Measurements from ENCODE around the gene PATJ.
A peak's percentile ranks its signal among the peaks of the same experiment; 100 is the strongest.

Gene PATJ

DNA sequence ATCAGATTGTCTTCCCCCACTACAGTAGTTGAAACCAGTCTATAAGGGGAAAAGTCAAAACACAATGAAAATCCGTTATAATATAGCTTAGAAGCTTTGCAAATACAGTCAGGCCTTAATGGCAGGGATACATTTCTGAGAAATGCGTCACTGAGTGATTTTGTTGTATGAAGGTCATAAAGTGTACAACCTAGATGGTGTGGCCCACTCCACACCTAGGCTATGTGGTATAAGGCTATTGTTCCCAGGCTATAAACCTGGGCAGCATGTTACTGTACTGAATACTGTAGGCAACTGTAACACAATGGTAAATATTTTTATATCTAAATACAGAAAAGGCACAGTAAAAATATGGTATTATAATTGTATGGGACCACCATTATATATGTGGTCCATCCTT is 264.4 kb downstream of the PATJ start:
- Histone ChIP-seq H3K27me3 (ENCODE audit: control insufficient read depth, insufficient read depth, low read length) (no peaks in the 10 kb centered on the region), H3K4me1 (no peaks in the 10 kb centered on the region), H3K9me3 (ENCODE audit: control insufficient read depth, low read length) (no peaks in the 10 kb centered on the region), H3K4me2 (ENCODE audit: low read length) (no peak overlapping the region), H3K27ac (no peak overlapping the region), H3K9ac (no peak overlapping the region), H3K4me3 (ENCODE audit: low read depth, low read length) (no peak overlapping the region), H2AFZ (no peak overlapping the region), H3K36me3 (ENCODE audit: control insufficient read depth, insufficient read depth, low read length) (no peaks in the 10 kb centered on the region), H3K79me2 (no peaks in the 10 kb centered on the region)
- TF ChIP-seq, protein P1, sequence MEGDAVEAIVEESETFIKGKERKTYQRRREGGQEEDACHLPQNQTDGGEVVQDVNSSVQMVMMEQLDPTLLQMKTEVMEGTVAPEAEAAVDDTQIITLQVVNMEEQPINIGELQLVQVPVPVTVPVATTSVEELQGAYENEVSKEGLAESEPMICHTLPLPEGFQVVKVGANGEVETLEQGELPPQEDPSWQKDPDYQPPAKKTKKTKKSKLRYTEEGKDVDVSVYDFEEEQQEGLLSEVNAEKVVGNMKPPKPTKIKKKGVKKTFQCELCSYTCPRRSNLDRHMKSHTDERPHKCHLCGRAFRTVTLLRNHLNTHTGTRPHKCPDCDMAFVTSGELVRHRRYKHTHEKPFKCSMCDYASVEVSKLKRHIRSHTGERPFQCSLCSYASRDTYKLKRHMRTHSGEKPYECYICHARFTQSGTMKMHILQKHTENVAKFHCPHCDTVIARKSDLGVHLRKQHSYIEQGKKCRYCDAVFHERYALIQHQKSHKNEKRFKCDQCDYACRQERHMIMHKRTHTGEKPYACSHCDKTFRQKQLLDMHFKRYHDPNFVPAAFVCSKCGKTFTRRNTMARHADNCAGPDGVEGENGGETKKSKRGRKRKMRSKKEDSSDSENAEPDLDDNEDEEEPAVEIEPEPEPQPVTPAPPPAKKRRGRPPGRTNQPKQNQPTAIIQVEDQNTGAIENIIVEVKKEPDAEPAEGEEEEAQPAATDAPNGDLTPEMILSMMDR (IDR thresholded peaks at IDR 0.05) = no peak

DNA sequence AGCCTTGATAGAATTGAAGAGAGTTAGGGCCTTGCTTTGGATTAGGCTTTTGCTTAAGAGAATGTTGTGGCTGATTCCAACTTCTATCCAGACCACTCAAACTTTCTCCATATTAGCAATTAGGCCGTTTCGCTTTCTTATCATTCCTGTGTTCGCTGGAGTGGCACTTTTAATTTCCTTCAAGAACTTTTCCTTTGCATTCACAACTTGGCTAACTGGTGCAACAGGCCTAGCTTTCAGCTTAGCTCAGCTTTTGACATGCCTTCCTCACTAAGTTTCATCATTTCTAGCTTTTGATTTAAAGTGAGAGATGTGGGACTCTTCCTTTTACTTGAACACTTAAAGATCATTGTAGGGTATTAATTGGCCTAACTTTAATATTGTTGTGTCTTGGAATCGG is 268.7 kb downstream of the PATJ start:
- TF ChIP-seq, protein P1 (IDR thresholded peaks at IDR 0.05) = no peak
- Histone ChIP-seq H3K4me1 (peaks cover 6% of the 10 kb centered on the region), H3K27ac (no peak overlapping the region), H3K9ac (no peak overlapping the region), H3K4me2 (ENCODE audit: low read length) (peak overlapping the region; percentile 25), H3K27me3 (ENCODE audit: control insufficient read depth, insufficient read depth, low read length) (no peaks in the 10 kb centered on the region), H3K4me3 (ENCODE audit: low read depth, low read length) (no peak overlapping the region), H3K36me3 (ENCODE audit: control insufficient read depth, insufficient read depth, low read length) (no peaks in the 10 kb centered on the region), H3K9me3 (ENCODE audit: control insufficient read depth, low read length) (no peaks in the 10 kb centered on the region), H2AFZ (no peak overlapping the region), H3K79me2 (peaks cover 4% of the 10 kb centered on the region)

DNA sequence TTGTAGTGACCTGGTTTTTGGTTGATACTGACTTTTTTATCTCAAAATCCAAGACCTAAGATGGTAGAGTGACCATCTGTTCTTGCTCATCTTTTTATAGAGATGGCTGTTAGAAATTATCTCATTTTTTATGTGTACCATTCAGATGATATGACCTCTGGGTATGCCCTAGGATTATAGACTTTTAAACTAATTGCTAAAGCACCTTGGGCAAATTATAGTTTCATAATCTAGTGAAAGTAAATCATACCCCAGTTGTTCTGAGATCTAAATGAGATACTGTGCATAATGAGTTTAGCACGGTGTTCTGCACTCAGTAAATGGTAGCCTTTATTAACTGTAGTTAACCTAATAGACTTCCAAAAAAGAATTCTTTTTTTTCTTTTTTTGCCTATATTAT is 269.8 kb downstream of the PATJ start:
- Histone ChIP-seq H3K9ac (no peak overlapping the region), H3K4me1 (peaks cover 6% of the 10 kb centered on the region), H3K27me3 (ENCODE audit: control insufficient read depth, insufficient read depth, low read length) (no peaks in the 10 kb centered on the region), H3K4me2 (ENCODE audit: low read length) (no peak overlapping the region), H3K9me3 (ENCODE audit: control insufficient read depth, low read length) (no peaks in the 10 kb centered on the region), H3K79me2 (peaks cover 4% of the 10 kb centered on the region), H3K27ac (peak overlapping the region; percentile 88), H3K4me3 (ENCODE audit: low read depth, low read length) (no peak overlapping the region), H2AFZ (no peak overlapping the region), H3K36me3 (ENCODE audit: control insufficient read depth, insufficient read depth, low read length) (no peaks in the 10 kb centered on the region)
- TF ChIP-seq, protein P1 (IDR thresholded peaks at IDR 0.05) = no peak

DNA sequence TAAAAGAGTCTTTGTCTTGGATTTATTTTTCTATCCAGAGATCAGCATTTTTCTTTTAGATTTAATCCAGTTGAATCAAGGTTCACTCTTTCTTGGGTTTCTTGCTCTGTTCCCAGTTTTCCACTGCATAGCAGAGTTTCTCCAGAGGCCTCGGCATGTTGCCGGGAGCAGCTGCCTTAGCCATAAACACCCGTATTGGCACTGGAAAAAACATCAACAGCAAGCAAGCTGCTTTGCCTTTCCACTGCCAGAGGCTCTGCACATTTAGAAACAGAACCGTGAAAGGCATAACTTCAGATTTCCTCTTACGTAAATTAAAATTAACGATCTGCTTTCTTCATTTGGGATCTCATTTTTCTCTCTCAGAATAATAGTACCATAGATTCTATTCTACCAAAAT is 270.6 kb downstream of the PATJ start:
- H3K4me1 ChIP-seq = peaks cover 6% of the 10 kb centered on the region
- peak overlapping the region; percentile 58 for H2AFZ ChIP-seq
- H3K9me3 ChIP-seq (ENCODE audit: control insufficient read depth, low read length) = no peaks in the 10 kb centered on the region
- no peaks in the 10 kb centered on the region for H3K27me3 ChIP-seq (ENCODE audit: control insufficient read depth, insufficient read depth, low read length)
- TF ChIP-seq, protein P1 (IDR thresholded peaks at IDR 0.05) = no peak
- peaks cover 4% of the 10 kb centered on the region for H3K79me2 ChIP-seq
- H3K27ac ChIP-seq = peak overlapping the region; percentile 88
- no peaks in the 10 kb centered on the region for H3K36me3 ChIP-seq (ENCODE audit: control insufficient read depth, insufficient read depth, low read length)
- no peak overlapping the region for H3K4me2 ChIP-seq (ENCODE audit: low read length)
- no peak overlapping the region for H3K4me3 ChIP-seq (ENCODE audit: low read depth, low read length)
- no peak overlapping the region for H3K9ac ChIP-seq

DNA sequence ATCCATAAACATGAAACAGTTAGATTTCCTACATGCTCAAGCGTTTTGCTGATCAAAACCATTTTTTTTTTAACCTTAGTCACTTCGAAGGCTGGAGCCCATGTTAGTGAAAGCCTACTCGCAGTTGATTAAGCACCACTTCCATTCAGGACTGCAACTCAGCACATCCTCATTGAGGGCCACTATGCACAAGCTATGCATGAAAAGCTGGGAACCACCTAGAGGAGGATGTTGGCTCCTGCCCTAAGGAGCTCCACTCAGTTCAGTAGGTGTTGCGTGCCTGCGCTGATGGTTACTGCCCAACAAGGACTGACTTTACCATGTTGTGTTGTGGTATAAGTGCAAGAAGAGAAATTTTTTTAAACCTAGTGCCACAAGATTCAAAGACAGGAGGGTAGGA is 271.0 kb downstream of the PATJ start:
- Histone ChIP-seq H3K9me3 (ENCODE audit: control insufficient read depth, low read length) (no peaks in the 10 kb centered on the region), H3K4me3 (ENCODE audit: low read depth, low read length) (no peak overlapping the region), H2AFZ (peak overlapping the region; percentile 58), H3K4me1 (peaks cover 6% of the 10 kb centered on the region), H3K36me3 (ENCODE audit: control insufficient read depth, insufficient read depth, low read length) (no peaks in the 10 kb centered on the region), H3K79me2 (peaks cover 4% of the 10 kb centered on the region), H3K9ac (no peak overlapping the region), H3K27me3 (ENCODE audit: control insufficient read depth, insufficient read depth, low read length) (no peaks in the 10 kb centered on the region), H3K4me2 (ENCODE audit: low read length) (no peak overlapping the region), H3K27ac (peak overlapping the region; percentile 88)
- TF ChIP-seq, protein P1 (IDR thresholded peaks at IDR 0.05) = no peak
